Measurements from ENCODE around the gene RFK.
"Not testable (repeated sequence)": the region's sequence is repeated elsewhere in the genome, so short reads cannot be mapped to it uniquely, and the experiment has no call there.

Gene RFK

DNA sequence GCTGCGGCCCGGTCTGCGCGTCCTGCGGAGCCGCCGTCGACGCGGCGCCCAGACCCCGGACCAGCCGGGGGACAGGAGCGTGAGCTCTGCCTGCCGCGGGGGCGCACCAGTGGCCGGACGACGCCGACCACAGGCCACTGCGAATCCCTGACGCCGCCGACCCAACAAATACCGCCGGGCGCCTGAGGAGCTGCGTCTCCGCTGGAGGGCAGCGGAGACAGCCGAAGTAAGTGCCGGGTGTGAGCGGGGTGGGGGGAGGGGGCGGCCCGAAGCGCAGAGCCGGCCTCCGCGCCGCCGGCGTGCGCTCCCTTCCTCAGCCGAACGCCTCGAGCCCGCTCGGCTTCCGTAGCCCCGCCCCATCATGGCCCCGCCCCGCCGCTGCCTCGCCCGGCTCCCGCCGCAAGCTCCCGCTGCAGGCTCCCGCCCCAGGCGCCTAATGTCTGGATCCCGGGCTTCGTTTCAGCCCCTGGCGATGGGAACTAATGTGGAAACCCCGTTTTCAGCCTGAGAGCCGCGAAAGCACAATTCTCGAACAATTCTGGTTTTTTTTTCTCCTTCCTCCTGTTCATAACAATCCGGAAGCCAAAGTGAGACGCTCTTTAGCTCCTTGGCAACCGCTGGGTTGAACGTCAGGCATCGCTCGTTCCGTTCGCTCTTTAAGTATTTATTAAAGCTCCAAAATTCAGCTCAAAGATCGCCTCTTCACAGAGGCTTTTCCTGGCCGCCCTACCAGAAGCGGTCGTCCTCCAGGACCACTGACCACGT lies at the start of gene RFK:
RFK (minus strand) TSS at position 232 of the 765 bp plus-strand sequence. CDS start 255 bp downstream, outside the sequence.
- H3K4me3 ChIP-seq (ENCODE audit: control insufficient read depth, low read depth, low read length) = peak within 1 kb of the TSS; percentile 86
- DNase-seq (ENCODE audit: low read depth) = peak; percentile 89
- TF ChIP-seq, protein P1, sequence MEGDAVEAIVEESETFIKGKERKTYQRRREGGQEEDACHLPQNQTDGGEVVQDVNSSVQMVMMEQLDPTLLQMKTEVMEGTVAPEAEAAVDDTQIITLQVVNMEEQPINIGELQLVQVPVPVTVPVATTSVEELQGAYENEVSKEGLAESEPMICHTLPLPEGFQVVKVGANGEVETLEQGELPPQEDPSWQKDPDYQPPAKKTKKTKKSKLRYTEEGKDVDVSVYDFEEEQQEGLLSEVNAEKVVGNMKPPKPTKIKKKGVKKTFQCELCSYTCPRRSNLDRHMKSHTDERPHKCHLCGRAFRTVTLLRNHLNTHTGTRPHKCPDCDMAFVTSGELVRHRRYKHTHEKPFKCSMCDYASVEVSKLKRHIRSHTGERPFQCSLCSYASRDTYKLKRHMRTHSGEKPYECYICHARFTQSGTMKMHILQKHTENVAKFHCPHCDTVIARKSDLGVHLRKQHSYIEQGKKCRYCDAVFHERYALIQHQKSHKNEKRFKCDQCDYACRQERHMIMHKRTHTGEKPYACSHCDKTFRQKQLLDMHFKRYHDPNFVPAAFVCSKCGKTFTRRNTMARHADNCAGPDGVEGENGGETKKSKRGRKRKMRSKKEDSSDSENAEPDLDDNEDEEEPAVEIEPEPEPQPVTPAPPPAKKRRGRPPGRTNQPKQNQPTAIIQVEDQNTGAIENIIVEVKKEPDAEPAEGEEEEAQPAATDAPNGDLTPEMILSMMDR (conservative IDR thresholded peaks at IDR 0.05; ENCODE audit: control insufficient read depth, insufficient read depth, low read depth, low read length) = peak; percentile 20

DNA sequence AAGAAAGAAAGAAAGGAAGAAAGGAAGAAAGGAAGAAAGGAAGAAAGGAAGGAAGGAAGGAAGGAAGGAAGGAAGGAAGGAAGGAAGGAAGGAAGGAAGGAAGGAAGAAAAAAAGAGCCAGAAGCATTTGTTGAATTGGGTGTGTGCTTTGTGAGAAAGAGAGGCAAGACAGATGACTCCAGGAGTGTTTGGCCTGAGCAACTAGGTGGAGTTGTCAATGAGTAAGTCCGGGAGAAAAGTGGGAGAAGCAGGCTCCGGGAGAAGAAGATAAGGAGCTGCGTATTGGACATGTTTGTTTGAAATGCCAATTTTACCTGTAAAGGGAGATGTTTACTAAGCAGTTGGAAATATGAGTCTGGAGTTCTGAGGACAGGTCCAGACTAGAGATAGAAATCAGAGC lies 49.7 kb upstream of the RFK start:
- DNase-seq (ENCODE audit: low read depth) = no peak
- TF ChIP-seq, protein P1 (conservative IDR thresholded peaks at IDR 0.05; ENCODE audit: control insufficient read depth, insufficient read depth, low read depth, low read length) = no peak
- H3K4me3 ChIP-seq (ENCODE audit: control insufficient read depth, low read depth, low read length) = no peak overlapping the region

DNA sequence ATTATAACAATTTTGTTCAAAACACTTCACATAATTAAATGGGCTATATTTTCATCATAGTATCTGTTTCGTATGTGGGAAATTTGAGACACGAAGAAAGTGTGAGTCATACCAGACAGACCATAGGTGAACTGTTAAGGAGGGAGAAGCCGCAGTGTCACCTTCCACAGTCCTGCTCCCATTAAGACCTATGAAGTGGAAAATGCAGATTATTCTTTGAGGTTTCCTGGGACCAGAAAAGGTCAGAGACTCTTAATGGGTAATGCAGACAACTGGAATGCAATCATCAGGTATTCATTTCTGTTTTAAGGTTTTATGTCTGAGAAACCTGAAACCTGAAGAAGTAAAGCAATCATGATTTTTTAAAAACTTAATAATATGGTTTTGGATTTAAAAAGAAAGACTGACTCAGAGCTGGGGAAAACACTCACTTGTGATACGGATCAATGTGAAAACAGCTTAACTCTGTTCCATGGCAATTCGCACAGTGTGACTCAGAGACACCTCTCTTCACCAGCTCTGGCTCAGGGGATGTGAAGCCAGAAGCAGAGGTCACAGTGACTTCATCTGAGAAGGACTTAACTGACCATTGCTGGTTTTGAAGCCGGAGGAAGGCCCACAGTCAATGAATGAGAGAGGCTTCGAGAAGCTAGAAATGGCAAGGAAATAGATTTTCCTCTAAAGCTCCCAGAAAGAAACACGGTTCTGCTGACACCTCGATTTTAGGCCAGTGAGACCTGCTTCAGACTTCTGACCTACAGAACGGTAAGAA lies 47.5 kb upstream of the RFK start:
- DNase-seq (ENCODE audit: low read depth) = peak; percentile 88
- H3K4me3 ChIP-seq (ENCODE audit: control insufficient read depth, low read depth, low read length) = no peak overlapping the region
- TF ChIP-seq, protein P1 (conservative IDR thresholded peaks at IDR 0.05; ENCODE audit: control insufficient read depth, insufficient read depth, low read depth, low read length) = no peak

DNA sequence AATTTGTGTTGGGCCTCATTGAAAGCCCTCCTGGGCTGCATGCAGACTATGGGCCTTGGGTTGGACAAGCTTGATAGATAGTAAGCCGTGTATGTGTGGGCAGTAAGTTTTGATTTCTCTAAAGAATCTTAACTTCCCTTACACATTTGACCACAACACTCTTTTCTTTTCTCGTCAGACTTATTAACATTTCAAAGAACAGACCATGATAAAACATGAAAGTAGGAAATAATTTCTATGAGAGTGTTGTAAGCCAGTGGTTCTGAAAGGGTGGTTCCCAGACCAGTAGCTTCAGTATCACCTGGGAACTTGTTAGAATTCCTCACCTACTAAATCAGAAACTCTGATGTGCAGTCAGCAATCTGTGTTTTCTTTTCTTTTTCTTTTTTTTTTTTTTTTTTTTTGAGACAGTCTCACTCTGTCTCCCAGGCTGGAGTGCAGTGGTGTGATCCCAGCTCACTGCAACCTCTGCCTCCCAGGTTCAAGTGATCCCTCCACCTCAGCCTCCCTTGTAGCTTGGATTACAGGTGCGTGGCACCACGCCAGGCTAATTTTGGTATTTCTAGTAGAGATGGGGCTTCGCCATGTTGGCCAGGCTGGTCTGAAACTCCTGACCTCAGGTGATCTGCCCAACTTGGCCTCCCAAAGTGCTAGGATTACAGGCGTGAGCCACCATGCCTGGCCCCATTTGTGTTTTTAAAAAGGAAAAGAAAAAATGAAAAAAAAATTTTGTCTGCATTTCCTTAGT lies 44.8 kb upstream of the RFK start:
- no peak overlapping the region for H3K4me3 ChIP-seq (ENCODE audit: control insufficient read depth, low read depth, low read length)
- no peak for DNase-seq (ENCODE audit: low read depth)
- TF ChIP-seq, protein P1 (conservative IDR thresholded peaks at IDR 0.05; ENCODE audit: control insufficient read depth, insufficient read depth, low read depth, low read length) = no peak

DNA sequence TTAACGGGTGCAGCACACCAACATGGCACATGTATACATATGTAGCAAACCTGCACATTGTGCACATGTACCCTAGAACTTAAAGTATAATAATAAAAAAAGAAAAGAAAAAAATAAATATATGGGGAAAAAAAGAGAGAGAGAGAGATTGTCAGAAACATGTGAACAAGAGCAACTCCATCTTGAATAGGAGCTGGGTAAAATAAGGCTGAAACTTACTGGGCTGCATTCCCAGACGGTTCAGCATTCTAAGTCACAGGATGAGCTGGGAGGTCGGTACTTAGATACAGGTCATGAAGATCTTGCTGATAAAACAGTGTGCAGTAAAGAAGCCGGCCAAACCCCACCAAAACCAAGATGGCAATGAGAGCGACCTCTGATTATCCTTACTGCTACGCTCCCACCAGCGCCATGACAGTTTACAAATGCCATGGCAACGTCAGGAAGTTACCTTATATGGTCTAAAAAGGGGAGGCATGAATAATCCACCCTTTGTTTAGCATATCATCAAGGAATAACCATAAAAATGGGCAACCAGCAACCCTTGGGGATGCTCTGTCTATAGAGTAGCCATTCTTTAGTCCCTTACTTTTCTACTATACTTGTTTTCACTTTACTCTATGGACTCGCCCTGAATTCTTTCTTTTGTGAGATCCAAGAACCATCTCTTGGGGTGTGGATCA lies 42.9 kb upstream of the RFK start:
- DNase-seq (ENCODE audit: low read depth); H3K4me3 ChIP-seq (ENCODE audit: control insufficient read depth, low read depth, low read length): not testable (repeated sequence)

DNA sequence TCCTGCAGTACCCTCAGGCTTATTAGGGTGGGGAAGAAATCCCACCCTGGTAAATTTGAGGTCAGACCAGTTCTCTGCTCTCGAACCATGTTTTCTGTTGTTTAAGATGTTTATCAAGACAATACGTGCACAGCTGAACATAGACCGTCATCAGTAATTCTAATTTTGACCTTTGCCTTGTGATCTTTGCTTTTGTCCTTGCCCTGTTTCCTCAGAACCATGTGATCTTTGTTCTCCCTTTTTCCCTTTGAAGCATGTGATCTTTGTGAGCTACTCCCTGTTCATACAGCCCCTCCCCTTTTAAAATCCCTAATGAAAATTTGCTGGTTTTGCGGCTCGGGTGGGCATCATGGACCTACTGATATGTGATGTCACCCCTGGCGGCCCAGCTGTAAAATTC lies 40.7 kb upstream of the RFK start:
- not testable (repeated sequence) for DNase-seq (ENCODE audit: low read depth); H3K4me3 ChIP-seq (ENCODE audit: control insufficient read depth, low read depth, low read length)

DNA sequence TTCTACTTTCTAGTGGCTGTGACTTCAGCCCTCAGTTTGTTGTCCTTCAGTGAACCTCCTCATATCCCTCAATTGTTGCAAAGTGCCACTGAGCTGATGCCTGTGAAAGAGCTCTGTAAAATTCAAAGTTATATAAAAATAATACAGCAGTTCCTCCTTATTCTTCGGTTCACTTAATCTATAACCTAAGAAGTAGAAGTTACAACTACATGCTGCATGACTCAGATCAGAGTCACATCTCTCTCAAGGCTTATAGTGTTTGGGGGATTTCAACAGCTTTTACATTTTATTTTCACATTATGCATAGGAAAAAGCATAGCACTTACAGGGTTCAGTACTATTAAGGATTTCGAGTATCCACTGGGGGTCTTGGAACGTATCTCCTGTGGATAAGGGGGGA lies 39.6 kb upstream of the RFK start:
- TF ChIP-seq, protein P1 (conservative IDR thresholded peaks at IDR 0.05; ENCODE audit: control insufficient read depth, insufficient read depth, low read depth, low read length) = no peak
- peak; percentile 76 for DNase-seq (ENCODE audit: low read depth)
- H3K4me3 ChIP-seq (ENCODE audit: control insufficient read depth, low read depth, low read length) = no peak overlapping the region

All from fibroblast of mammary gland (primary cell).